Naive B cell (primary cell): ENCODE data around the gene TSEN54. TPM values are rescaled to one million over a fixed set of nuclear protein-coding genes. Genes with fewer than 3 reads are reported as not detected.

Source experiments
- ATAC-seq, 2 donors: fragments of 150-1000 bp; cut with Tn5 transposase; 2 replicates each; pipeline ENCODE4 v1.10.0; 2021; ENCODE audit warnings: low read depth in 2 of 2, mild to moderate bottlenecking in 2 of 2, moderate library complexity in 2 of 2
- DNase-seq: peaks from one replicate; pipeline ENCODE4 v3.0.0; 2022
- H3K27ac Mint-ChIP-seq, 6 donors: one replicate each; pipeline ENCODE4 v1.8.0; 2020 to 2022; ENCODE audit warnings: mild to moderate bottlenecking in 6 of 6, mixed read lengths in 6 of 6, moderate library complexity in 5 of 6, inconsistent platforms in 2 of 6
- H3K27me3 Mint-ChIP-seq, 3 donors: one replicate each; pipeline ENCODE4 v1.8.0; 2021 to 2022; ENCODE audit warnings: mixed read lengths in 3 of 3, mild to moderate bottlenecking in 1 of 3
- H3K36me3 Mint-ChIP-seq, 2 donors: one replicate each; pipeline ENCODE4 v1.8.0; 2020 to 2022; ENCODE audit warnings: mixed read lengths in 2 of 2, inconsistent platforms in 1 of 2, mild to moderate bottlenecking in 1 of 2
- H3K4me1 Mint-ChIP-seq, 3 donors: one replicate each; pipeline ENCODE4 v1.8.0; 2020 to 2022; ENCODE audit warnings: mixed read lengths in 3 of 3, inconsistent platforms in 1 of 3, mild to moderate bottlenecking in 1 of 3, moderate library complexity in 1 of 3
- H3K4me3 Mint-ChIP-seq, 8 donors: one replicate each; pipeline ENCODE4 v1.8.0; 2020 to 2022; ENCODE audit warnings: mild to moderate bottlenecking in 8 of 8, mixed read lengths in 8 of 8, moderate library complexity in 8 of 8, inconsistent platforms in 2 of 8
- H3K9me3 Mint-ChIP-seq, 7 donors: one replicate each; pipeline ENCODE4 v1.8.0; 2020 to 2022; ENCODE audit warnings: mixed read lengths in 7 of 7, mild to moderate bottlenecking in 5 of 7, inconsistent platforms in 2 of 7, moderate library complexity in 1 of 7
- polyA plus RNA-seq, 6 donors: library from polyadenylated mRNA; unstranded; fragments of 300-500 nt; fragmentation: Illumina TruSeq; gene quantifications; one replicate each; pipeline ENCODE4 v1.2.3, GENCODE V29; 2021; ENCODE audit warnings: low read depth in 6 of 6

TSEN54 gene
- polyA plus RNA-seq, 6 donors from 2014 or later: 18.3 to 42.3 (median 23.7) TPM

DNA sequence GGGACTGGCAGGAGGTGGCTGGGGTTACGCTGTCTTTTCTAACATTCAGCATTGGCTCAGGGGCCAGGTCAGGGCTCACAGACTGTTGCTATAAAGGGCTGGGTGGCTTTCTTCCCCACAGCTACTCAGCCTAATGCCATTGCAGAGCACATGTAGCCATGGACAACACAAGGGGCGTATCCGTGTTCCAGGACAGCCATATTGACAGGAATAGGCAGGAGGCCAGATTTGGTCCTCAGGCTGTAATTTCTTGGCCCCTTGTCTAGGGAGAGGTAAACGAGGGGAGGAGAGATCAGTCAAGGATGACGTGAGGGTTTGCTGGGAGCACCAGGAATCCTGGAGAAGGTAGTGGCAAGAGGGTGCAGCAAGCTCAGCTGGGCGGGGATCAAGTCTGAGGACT lies 50.1 kb downstream of the TSEN54 start:
- ATAC-seq (no peak), DNase-seq (no peak)
- no peaks in the 10 kb centered on the region for H3K36me3 Mint-ChIP-seq
- H3K27me3 Mint-ChIP-seq: no peaks in the 10 kb centered on the region
- H3K4me3 Mint-ChIP-seq: peak overlapping the region in 4 of 8 donors; percentile 15 to 87 (median 41)
- peak overlapping the region in 5 of 6 donors; percentile 4 to 64 (median 50) for H3K27ac Mint-ChIP-seq
- H3K4me1 Mint-ChIP-seq: peaks cover 23 to 30% (median 25%) of the 10 kb centered on the region in 3 donors
- H3K9me3 Mint-ChIP-seq: no peaks in the 10 kb centered on the region

DNA sequence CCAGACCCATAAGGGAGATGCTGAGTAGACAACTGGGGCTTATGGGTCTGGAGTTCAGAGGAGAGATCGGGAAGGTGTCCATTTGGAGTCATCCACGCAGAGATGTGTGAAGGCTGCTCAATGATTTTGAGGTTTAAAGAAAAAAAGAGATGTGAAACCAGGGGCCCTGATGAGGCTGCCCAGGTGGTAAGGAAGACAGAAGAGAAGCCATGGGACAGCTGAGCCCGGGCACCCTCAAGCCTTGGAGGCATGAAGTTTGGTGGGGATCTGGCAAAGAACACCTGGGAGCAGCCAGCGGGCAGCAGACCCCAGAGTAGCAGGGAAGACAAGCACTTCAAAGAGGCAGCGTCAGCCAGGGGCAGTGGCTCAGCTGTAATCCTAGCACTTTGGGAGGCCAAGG lies 50.5 kb downstream of the TSEN54 start:
- peak; percentile 66 to 68 for ATAC-seq
- peak; percentile 61 for DNase-seq
- H3K27me3 Mint-ChIP-seq: no peaks in the 10 kb centered on the region
- H3K36me3 Mint-ChIP-seq: no peaks in the 10 kb centered on the region
- no peaks in the 10 kb centered on the region for H3K9me3 Mint-ChIP-seq
- peak overlapping the region; percentile 4 to 64 (median 38) for H3K27ac Mint-ChIP-seq
- H3K4me1 Mint-ChIP-seq: peaks cover 26 to 32% (median 27%) of the 10 kb centered on the region in 3 donors
- H3K4me3 Mint-ChIP-seq: peak overlapping the region in 5 of 8 donors; percentile 15 to 78 (median 66)

DNA sequence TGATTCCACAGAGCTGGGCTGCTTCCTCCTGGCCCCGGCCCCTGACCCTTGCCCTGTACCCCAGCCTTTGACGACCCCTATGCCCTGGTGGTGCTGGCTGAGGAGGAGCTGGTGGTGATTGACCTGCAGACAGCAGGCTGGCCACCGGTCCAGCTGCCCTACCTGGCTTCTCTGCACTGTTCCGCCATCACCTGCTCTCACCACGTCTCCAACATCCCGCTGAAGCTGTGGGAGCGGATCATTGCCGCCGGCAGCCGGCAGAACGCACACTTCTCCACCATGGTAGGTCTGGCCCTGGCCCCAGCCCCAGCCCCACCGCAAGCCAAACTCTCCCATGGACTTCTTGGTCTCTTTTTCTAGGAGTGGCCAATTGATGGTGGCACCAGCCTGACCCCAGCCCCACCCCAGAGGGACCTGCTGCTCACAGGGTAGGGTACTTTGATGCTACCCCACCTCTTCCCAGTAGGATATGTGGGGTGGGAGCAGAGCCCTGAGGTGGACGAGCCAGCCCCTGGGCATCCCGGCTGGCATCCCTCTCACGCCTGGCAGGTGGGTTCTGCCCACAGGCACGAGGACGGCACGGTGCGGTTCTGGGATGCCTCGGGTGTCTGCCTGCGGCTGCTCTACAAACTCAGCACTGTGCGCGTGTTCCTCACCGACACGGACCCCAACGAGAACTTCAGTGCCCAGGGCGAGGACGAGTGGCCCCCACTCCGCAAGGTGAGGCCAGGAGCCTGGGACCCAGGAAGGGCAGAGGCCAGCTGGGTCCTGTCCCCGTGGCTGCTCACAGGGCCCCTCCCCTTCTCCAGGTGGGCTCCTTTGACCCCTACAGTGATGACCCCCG lies 52.3 kb downstream of the TSEN54 start:
- Mint-ChIP-seq H3K9me3 (no peaks in the 10 kb centered on the region), H3K36me3 (no peaks in the 10 kb centered on the region), H3K27me3 (no peaks in the 10 kb centered on the region), H3K4me3 (peak overlapping the region in 1 of 8 donors; percentile 32), H3K4me1 (peaks cover 26 to 34% (median 27%) of the 10 kb centered on the region in 3 donors), H3K27ac (no peak overlapping the region)
- no peak for DNase-seq
- no peak for ATAC-seq

DNA sequence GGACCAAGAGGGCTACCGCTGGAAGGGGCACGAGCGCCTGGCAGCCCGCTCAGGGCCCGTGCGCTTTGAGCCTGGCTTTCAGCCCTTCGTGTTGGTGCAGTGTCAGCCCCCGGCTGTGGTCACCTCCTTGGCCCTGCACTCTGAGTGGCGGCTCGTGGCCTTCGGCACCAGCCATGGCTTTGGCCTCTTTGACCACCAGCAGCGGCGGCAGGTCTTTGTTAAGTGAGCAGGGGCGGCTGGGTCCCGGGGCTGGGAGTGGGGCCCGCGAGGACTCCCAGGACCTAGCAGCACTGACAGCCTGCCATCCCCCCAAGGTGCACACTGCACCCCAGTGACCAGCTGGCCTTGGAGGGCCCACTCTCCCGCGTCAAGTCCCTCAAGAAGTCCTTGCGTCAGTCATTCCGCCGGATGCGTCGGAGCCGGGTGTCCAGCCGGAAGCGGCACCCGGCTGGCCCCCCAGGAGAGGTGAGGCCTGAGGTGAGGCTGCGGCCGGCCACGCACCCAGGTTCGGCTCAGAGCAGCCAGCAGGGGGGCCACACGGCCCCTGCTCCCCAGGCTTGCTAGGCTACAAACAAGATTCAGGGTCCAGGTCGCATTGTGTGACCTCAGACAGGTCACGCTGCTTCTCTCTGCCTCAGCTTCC lies 53.8 kb downstream of the TSEN54 start:
- Mint-ChIP-seq H3K9me3 (no peaks in the 10 kb centered on the region), H3K27ac (peak overlapping the region in 3 of 6 donors; percentile 51 to 97 (median 96)), H3K4me3 (peak overlapping the region in 1 of 8 donors; percentile 68), H3K27me3 (no peaks in the 10 kb centered on the region), H3K36me3 (no peaks in the 10 kb centered on the region), H3K4me1 (peaks cover 26 to 37% (median 27%) of the 10 kb centered on the region in 3 donors)
- ATAC-seq (no peak), DNase-seq (no peak)

DNA sequence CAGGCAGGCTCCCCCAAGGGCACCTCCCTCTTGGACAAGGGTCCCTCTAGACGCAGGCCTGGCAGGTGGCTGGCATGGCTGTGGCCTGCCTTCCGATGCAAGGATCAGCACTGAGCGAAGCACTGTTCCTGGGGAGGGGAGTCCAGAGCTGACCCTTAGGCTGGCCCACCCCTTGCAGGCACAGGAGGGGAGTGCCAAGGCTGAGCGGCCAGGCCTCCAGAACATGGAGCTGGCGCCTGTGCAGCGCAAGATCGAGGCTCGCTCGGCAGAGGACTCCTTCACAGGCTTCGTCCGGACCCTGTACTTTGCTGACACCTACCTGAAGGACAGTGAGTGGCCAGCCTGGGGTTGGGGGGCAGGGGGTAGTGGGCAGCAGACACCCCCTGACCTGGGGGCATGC lies 54.4 kb downstream of the TSEN54 start:
- no peaks in the 10 kb centered on the region for H3K9me3 Mint-ChIP-seq
- no peaks in the 10 kb centered on the region for H3K27me3 Mint-ChIP-seq
- DNase-seq: no peak
- no peak for ATAC-seq
- H3K27ac Mint-ChIP-seq: peak overlapping the region; percentile 85 to 99 (median 97)
- H3K4me3 Mint-ChIP-seq: peak overlapping the region in 4 of 8 donors; percentile 12 to 80 (median 67)
- no peaks in the 10 kb centered on the region for H3K36me3 Mint-ChIP-seq
- H3K4me1 Mint-ChIP-seq: peaks cover 25 to 34% (median 28%) of the 10 kb centered on the region in 3 donors

DNA sequence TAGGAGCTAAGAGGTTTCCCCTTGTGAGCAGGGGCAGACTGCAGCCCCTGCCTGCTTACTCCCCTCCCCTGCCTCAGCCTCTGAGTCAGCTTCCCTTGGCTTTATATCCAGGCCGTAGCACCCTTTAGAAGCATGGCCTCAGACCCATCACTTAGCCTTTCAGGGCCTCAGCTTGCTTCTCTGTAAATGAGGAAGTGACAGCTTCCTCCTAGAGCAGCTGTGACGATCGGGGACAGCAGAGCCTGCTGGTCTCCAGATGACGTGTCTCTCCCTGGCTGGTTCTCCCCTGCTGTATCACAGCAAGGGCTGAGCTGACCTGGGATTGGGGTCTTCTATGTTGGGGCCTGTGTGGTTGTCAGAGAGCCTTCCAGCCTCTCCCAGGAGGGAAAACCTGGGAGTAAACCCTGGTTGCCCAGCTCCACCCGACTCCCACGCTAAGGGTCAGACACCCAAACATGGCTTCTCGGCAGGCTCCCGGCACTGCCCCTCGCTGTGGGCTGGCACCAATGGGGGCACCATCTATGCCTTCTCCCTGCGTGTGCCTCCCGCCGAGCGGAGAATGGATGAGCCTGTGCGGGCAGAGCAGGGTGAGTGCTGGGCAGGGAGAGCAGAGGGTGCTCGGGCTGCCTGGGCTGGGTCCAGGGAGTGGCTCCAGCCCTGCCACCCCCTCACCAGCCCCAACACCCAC lies 55.0 kb downstream of the TSEN54 start:
- H3K27ac Mint-ChIP-seq: peak overlapping the region; percentile 85 to 99 (median 97)
- DNase-seq (peak; percentile 80), ATAC-seq (peak; percentile 96 to 98)
- peak overlapping the region; percentile 12 to 85 (median 72) for H3K4me3 Mint-ChIP-seq
- peaks cover 19 to 28% (median 22%) of the 10 kb centered on the region in 3 donors for H3K4me1 Mint-ChIP-seq
- H3K27me3 Mint-ChIP-seq: no peaks in the 10 kb centered on the region
- H3K36me3 Mint-ChIP-seq: no peaks in the 10 kb centered on the region
- H3K9me3 Mint-ChIP-seq: no peaks in the 10 kb centered on the region

DNA sequence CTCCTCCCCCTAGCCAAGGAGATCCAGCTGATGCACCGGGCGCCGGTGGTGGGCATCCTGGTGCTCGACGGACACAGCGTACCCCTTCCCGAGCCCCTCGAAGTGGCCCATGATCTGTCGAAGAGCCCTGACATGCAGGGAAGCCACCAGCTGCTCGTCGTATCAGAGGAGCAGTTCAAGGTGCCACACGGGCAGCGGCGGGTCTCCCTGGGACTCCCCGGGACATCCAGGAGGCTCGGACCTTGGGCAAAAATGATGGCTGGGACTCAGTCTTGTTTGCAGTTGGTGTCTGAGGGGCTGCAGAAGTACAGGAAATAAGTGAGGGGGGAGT lies 55.5 kb downstream of the TSEN54 start:
- Mint-ChIP-seq H3K27me3 (no peaks in the 10 kb centered on the region), H3K27ac (peak overlapping the region in 3 of 6 donors; percentile 82 to 97 (median 96))

DNA sequence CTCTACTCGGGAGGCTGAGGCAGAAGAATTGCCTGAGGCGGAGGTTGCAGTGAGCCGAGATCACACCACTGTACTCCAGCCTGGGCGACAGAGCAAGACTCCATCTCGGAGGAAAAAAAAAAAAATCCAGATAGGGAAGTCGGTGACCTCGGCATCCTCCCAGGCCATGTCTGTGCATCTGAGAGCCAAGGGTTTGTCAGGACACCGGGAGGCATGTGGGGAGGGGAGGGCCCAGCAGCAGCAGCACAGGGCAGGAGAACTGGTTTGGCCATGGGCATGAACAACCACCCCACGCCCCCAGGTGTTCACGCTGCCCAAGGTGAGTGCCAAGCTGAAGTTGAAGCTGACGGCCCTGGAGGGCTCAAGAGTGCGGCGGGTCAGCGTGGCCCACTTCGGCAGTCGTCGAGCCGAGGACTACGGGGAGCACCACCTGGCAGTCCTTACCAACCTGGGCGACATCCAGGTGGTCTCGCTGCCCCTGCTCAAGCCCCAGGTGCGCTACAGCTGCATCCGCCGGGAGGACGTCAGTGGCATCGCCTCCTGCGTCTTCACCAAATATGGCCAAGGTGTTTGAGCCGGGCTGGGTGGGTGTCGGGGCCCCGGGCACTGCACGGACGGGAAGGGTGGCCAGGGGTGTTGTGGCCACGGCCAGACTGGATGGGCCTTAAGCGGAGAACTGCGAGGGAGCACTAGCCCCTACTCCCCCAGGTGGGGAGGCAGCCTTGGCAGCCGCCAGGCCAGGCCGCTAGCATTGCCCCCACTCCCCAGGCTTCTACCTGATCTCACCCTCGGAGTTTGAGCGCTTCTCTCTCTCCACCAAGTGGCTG lies 56.6 kb downstream of the TSEN54 start:
- peaks cover 11 to 20% (median 11%) of the 10 kb centered on the region in 3 donors for H3K4me1 Mint-ChIP-seq
- H3K9me3 Mint-ChIP-seq: no peaks in the 10 kb centered on the region
- no peak for ATAC-seq
- H3K27ac Mint-ChIP-seq: peak overlapping the region in 1 of 6 donors; percentile 78
- no peak overlapping the region for H3K4me3 Mint-ChIP-seq
- H3K36me3 Mint-ChIP-seq: no peaks in the 10 kb centered on the region
- DNase-seq: no peak
- no peaks in the 10 kb centered on the region for H3K27me3 Mint-ChIP-seq

More for the DNA sequence above, 55.5 kb downstream of the TSEN54 start:
- H3K4me1 Mint-ChIP-seq: peaks cover 14 to 23% (median 17%) of the 10 kb centered on the region in 3 donors
- H3K36me3 Mint-ChIP-seq: no peaks in the 10 kb centered on the region
- DNase-seq (no peak), ATAC-seq (no peak)
- H3K4me3 Mint-ChIP-seq: no peak overlapping the region
- no peaks in the 10 kb centered on the region for H3K9me3 Mint-ChIP-seq

DNA sequence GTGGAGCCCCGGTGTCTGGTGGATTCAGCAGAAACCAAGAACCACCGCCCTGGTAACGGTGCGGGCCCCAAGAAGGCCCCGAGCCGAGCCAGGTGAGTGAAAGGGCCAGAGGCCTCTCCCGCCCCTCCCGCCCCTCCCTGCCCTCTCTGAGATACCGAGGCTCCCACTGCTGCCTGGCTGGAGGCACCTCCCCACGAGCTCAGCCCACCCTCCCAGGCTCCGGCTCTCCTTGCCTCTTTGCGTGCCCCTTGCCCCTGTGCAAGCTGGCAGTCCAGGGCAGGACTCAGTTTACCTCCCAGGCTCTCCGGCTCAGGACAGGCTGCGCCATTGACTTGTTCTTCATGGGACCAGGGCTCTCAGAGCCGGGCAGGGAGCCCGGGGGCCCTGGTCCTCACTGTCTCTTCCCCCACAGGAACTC lies 57.2 kb downstream of the TSEN54 start:
- Mint-ChIP-seq H3K9me3 (no peaks in the 10 kb centered on the region), H3K4me1 (peaks cover 11 to 20% (median 11%) of the 10 kb centered on the region in 3 donors), H3K4me3 (no peak overlapping the region), H3K27me3 (no peaks in the 10 kb centered on the region), H3K27ac (no peak overlapping the region), H3K36me3 (no peaks in the 10 kb centered on the region)
- ATAC-seq (no peak), DNase-seq (no peak)

DNA sequence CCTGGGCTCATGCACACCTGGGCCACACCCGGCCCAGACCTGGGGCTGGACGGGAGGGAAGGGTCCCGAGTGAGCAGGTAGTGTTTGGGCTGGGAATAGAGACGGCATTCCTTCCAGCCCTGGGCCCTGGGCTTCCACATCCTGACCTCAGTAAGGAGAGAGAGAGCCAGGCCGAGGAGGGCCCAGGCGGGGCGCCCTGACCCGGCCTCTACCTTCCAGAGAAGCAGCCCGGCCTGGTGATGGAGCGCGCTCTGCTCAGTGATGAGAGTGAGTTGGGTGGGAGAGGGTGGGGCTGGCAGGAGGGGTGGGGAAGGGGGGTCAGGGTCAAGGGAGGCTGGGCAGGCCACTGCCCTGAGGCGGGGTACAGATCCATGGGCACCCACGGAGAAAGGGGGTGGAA lies 57.7 kb downstream of the TSEN54 start:
- Mint-ChIP-seq H3K9me3 (peaks cover 0 to 2% (median 0%) of the 10 kb centered on the region in 7 donors), H3K27me3 (no peaks in the 10 kb centered on the region), H3K4me1 (peaks cover 11 to 20% (median 11%) of the 10 kb centered on the region in 3 donors), H3K27ac (no peak overlapping the region), H3K4me3 (no peak overlapping the region), H3K36me3 (no peaks in the 10 kb centered on the region)
- DNase-seq (no peak), ATAC-seq (no peak)
